Fibroblast of pulmonary artery (primary cell): ENCODE data around the gene GFER.
"Not testable (repeated sequence)": the region's sequence is repeated elsewhere in the genome, so short reads cannot be mapped to it uniquely, and the experiment has no call there.

Source experiments
- DNase-seq: peaks from one replicate; pipeline ENCODE4 v3.0.0-alpha.2; 2010; ENCODE audit warnings: low read depth
- H3K4me3 ChIP-seq: replicated peaks from 2 replicates; pipeline ENCODE4 v1.5.1; 2011; ENCODE audit warnings: low read depth, mild to moderate bottlenecking, control low read depth, low read length, moderate library complexity
- CTCF ChIP-seq: IDR thresholded peaks from 2 replicates; pipeline ENCODE4 v1.5.1; 2011; ENCODE audit warnings: mild to moderate bottlenecking, control low read depth, low read length, inconsistent platforms; ENCODE audit errors: missing control alignments

Gene GFER

GRCh38 chr16:1958715-1959268 is 25.2 kb upstream of the GFER start:
- TF ChIP-seq CTCF, result no peak
- H3K4me3 ChIP-seq, result no peak overlapping the region
- DNase-seq, result no peak

GRCh38 chr16:1959269-1960039 is 24.5 kb upstream of the GFER start, which contains the start of gene NDUFB10:
NDUFB10 (plus strand) TSS chr16:1959538; CDS start chr16:1959625, 87 bp downstream.
- DNase-seq, result peak; percentile 92
- peak; percentile 30 for TF ChIP-seq CTCF
- H3K4me3 ChIP-seq, result peak within 1 kb of the TSS; percentile 89

GRCh38 chr16:1960665-1961630 is 23.0 kb upstream of the GFER start:
- peak overlapping the region; percentile 89 for H3K4me3 ChIP-seq
- peak; percentile 32 for DNase-seq
- no peak for TF ChIP-seq CTCF

GRCh38 chr16:1961651-1962067 is 22.3 kb upstream of the GFER start:
- no peak for TF ChIP-seq CTCF
- no peak for DNase-seq
- no peak overlapping the region for H3K4me3 ChIP-seq

GRCh38 chr16:1962161-1963153 is 21.5 kb upstream of the GFER start:
- peak overlapping the region; percentile 90 for H3K4me3 ChIP-seq
- DNase-seq, result not testable (repeated sequence)

GRCh38 chr16:1963806-1964505 is 20.0 kb upstream of the GFER start:
- DNase-seq, result peak; percentile 43
- TF ChIP-seq CTCF, result no peak

More at GRCh38 chr16:1963806-1964505, 20.0 kb upstream of the GFER start:
- peak overlapping the region; percentile 90 for H3K4me3 ChIP-seq
